ENCODE results near the gene ZFYVE19.

- TF ChIP-seq, protein P1, sequence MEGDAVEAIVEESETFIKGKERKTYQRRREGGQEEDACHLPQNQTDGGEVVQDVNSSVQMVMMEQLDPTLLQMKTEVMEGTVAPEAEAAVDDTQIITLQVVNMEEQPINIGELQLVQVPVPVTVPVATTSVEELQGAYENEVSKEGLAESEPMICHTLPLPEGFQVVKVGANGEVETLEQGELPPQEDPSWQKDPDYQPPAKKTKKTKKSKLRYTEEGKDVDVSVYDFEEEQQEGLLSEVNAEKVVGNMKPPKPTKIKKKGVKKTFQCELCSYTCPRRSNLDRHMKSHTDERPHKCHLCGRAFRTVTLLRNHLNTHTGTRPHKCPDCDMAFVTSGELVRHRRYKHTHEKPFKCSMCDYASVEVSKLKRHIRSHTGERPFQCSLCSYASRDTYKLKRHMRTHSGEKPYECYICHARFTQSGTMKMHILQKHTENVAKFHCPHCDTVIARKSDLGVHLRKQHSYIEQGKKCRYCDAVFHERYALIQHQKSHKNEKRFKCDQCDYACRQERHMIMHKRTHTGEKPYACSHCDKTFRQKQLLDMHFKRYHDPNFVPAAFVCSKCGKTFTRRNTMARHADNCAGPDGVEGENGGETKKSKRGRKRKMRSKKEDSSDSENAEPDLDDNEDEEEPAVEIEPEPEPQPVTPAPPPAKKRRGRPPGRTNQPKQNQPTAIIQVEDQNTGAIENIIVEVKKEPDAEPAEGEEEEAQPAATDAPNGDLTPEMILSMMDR (IDR thresholded peaks at IDR 0.05; ENCODE audit: low read length) = no peak
- no peak for TF ChIP-seq EZH2phosphoT487 (IDR thresholded peaks at IDR 0.05; ENCODE audit: low read length)
- no peak for TF ChIP-seq EZH2 (optimal IDR thresholded peaks at IDR 0.05; ENCODE audit: low read depth, low read length)
These were observed 31.0 kb upstream of the ZFYVE19 start for GRCh38 chr15:40775740-40776536.

All from MM.1S (cell line).